Naive B cell (primary cell): Measurements from ENCODE around the gene ZBED1. TPM values are rescaled to one million over a fixed set of nuclear protein-coding genes. Genes with fewer than 3 reads are reported as not detected.
"Not testable (repeated sequence)": the region's sequence is repeated elsewhere in the genome, so short reads cannot be mapped to it uniquely, and the experiment has no call there.

Experiments used
- ATAC-seq, 2 donors: fragments of 150-1000 bp; cut with Tn5 transposase; 2 replicates each; pipeline ENCODE4 v1.10.0; 2021; ENCODE audit warnings: low read depth in 2 of 2, mild to moderate bottlenecking in 2 of 2, moderate library complexity in 2 of 2
- DNase-seq: peaks from one replicate; pipeline ENCODE4 v3.0.0; 2022
- H3K27ac Mint-ChIP-seq, 6 donors: one replicate each; pipeline ENCODE4 v1.8.0; 2020 to 2022; ENCODE audit warnings: mild to moderate bottlenecking in 6 of 6, mixed read lengths in 6 of 6, moderate library complexity in 5 of 6, inconsistent platforms in 2 of 6
- H3K27me3 Mint-ChIP-seq, 3 donors: one replicate each; pipeline ENCODE4 v1.8.0; 2021 to 2022; ENCODE audit warnings: mixed read lengths in 3 of 3, mild to moderate bottlenecking in 1 of 3
- H3K36me3 Mint-ChIP-seq, 2 donors: one replicate each; pipeline ENCODE4 v1.8.0; 2020 to 2022; ENCODE audit warnings: mixed read lengths in 2 of 2, inconsistent platforms in 1 of 2, mild to moderate bottlenecking in 1 of 2
- H3K4me1 Mint-ChIP-seq, 3 donors: one replicate each; pipeline ENCODE4 v1.8.0; 2020 to 2022; ENCODE audit warnings: mixed read lengths in 3 of 3, inconsistent platforms in 1 of 3, mild to moderate bottlenecking in 1 of 3, moderate library complexity in 1 of 3
- H3K4me3 Mint-ChIP-seq, 8 donors: one replicate each; pipeline ENCODE4 v1.8.0; 2020 to 2022; ENCODE audit warnings: mild to moderate bottlenecking in 8 of 8, mixed read lengths in 8 of 8, moderate library complexity in 8 of 8, inconsistent platforms in 2 of 8
- H3K9me3 Mint-ChIP-seq, 7 donors: one replicate each; pipeline ENCODE4 v1.8.0; 2020 to 2022; ENCODE audit warnings: mixed read lengths in 7 of 7, mild to moderate bottlenecking in 5 of 7, inconsistent platforms in 2 of 7, moderate library complexity in 1 of 7
- polyA plus RNA-seq, 6 donors: library from polyadenylated mRNA; unstranded; fragments of 300-500 nt; fragmentation: Illumina TruSeq; gene quantifications; one replicate each; pipeline ENCODE4 v1.2.3, GENCODE V29; 2021; ENCODE audit warnings: low read depth in 6 of 6

ZBED1 gene
- polyA plus RNA-seq, 6 donors from 2014 or later = 25.6 to 82.8 (median 56.4) TPM

- DNase-seq (no peak), ATAC-seq (no peak)
- H3K27ac Mint-ChIP-seq = no peak overlapping the region
- no peak overlapping the region for H3K4me3 Mint-ChIP-seq
- H3K27me3 Mint-ChIP-seq = peaks cover 6 to 13% (median 12%) of the 10 kb centered on the region in 3 donors
- no peaks in the 10 kb centered on the region for H3K4me1 Mint-ChIP-seq
- peaks cover 0 to 4% (median 0%) of the 10 kb centered on the region in 7 donors for H3K9me3 Mint-ChIP-seq
- H3K36me3 Mint-ChIP-seq = no peaks in the 10 kb centered on the region
Measured at GRCh38 chrX:2536141-2536540, 35.4 kb upstream of the ZBED1 start.

- peak overlapping the region in 1 of 6 donors; percentile 35 for H3K27ac Mint-ChIP-seq
- H3K9me3 Mint-ChIP-seq, H3K4me1 Mint-ChIP-seq, DNase-seq, H3K36me3 Mint-ChIP-seq, ATAC-seq: not testable (repeated sequence)
- H3K4me3 Mint-ChIP-seq = peak overlapping the region in 1 of 8 donors; percentile 30
- peaks cover 6 to 13% (median 12%) of the 10 kb centered on the region in 3 donors for H3K27me3 Mint-ChIP-seq
Measured at GRCh38 chrX:2534261-2535021, 33.7 kb upstream of the ZBED1 start.

GRCh38 chrX:2533424-2533823, 32.6 kb upstream of the ZBED1 start:
- DNase-seq (no peak), ATAC-seq (no peak)
- H3K4me1 Mint-ChIP-seq = no peaks in the 10 kb centered on the region
- peak overlapping the region in 1 of 6 donors; percentile 54 for H3K27ac Mint-ChIP-seq
- peak overlapping the region in 1 of 8 donors; percentile 2 for H3K4me3 Mint-ChIP-seq
- peaks cover 0 to 4% (median 0%) of the 10 kb centered on the region in 7 donors for H3K9me3 Mint-ChIP-seq
- H3K27me3 Mint-ChIP-seq = peaks cover 6 to 13% (median 13%) of the 10 kb centered on the region in 3 donors
- no peaks in the 10 kb centered on the region for H3K36me3 Mint-ChIP-seq

GRCh38 chrX:2526390-2526789, 25.6 kb upstream of the ZBED1 start:
- ATAC-seq (peak; percentile 27 to 41), DNase-seq (peak; percentile 36)
- Mint-ChIP-seq H3K27me3 (peaks cover 0 to 10% (median 7%) of the 10 kb centered on the region in 3 donors), H3K4me1 (peaks cover 11 to 18% (median 13%) of the 10 kb centered on the region in 3 donors), H3K36me3 (peaks cover 5 to 14% of the 10 kb centered on the region in 2 donors), H3K4me3 (peak overlapping the region in 1 of 8 donors; percentile 1), H3K27ac (peak overlapping the region in 4 of 6 donors; percentile 68 to 87 (median 80)), H3K9me3 (peaks cover 7 to 21% (median 11%) of the 10 kb centered on the region in 7 donors)

GRCh38 chrX:2523911-2524310, 23.1 kb upstream of the ZBED1 start:
- Mint-ChIP-seq H3K27me3 (peaks cover 0 to 10% (median 7%) of the 10 kb centered on the region in 3 donors), H3K9me3 (peaks cover 7 to 21% (median 11%) of the 10 kb centered on the region in 7 donors), H3K4me3 (no peak overlapping the region), H3K36me3 (peaks cover 5 to 14% of the 10 kb centered on the region in 2 donors), H3K4me1 (peaks cover 11 to 20% (median 13%) of the 10 kb centered on the region in 3 donors), H3K27ac (peak overlapping the region in 3 of 6 donors; percentile 26 to 47 (median 42))
- DNase-seq = no peak
- no peak for ATAC-seq

- H3K4me3 Mint-ChIP-seq = peak overlapping the region in 2 of 8 donors; percentile 45 to 52
- H3K9me3 Mint-ChIP-seq = peaks cover 6 to 9% (median 7%) of the 10 kb centered on the region in 7 donors
- peak overlapping the region in 1 of 6 donors; percentile 64 for H3K27ac Mint-ChIP-seq
- ATAC-seq (no peak), DNase-seq (no peak)
- H3K4me1 Mint-ChIP-seq = peaks cover 16 to 31% (median 30%) of the 10 kb centered on the region in 3 donors
- H3K36me3 Mint-ChIP-seq = peaks cover 5 to 8% of the 10 kb centered on the region in 2 donors
- H3K27me3 Mint-ChIP-seq = peaks cover 0 to 6% (median 0%) of the 10 kb centered on the region in 3 donors
Measured at GRCh38 chrX:2521927-2522386, 21.2 kb upstream of the ZBED1 start.

- Mint-ChIP-seq H3K4me3 (peak overlapping the region in 3 of 8 donors; percentile 52 to 79 (median 65)), H3K9me3 (peaks cover under 1 to 3% (median 2%) of the 10 kb centered on the region in 7 donors), H3K27me3 (no peaks in the 10 kb centered on the region), H3K27ac (no peak overlapping the region), H3K4me1 (peaks cover 16 to 34% (median 28%) of the 10 kb centered on the region in 3 donors), H3K36me3 (peaks cover under 1 to 2% of the 10 kb centered on the region in 2 donors)
- peak; percentile 92 to 93 for ATAC-seq
- peak; percentile 82 for DNase-seq
Measured at GRCh38 chrX:2521092-2521926, 20.5 kb upstream of the ZBED1 start.

GRCh38 chrX:2520539-2520938, 19.8 kb upstream of the ZBED1 start:
- no peak overlapping the region for H3K27ac Mint-ChIP-seq
- no peaks in the 10 kb centered on the region for H3K27me3 Mint-ChIP-seq
- DNase-seq (no peak), ATAC-seq (no peak)
- peaks cover 20 to 38% (median 28%) of the 10 kb centered on the region in 3 donors for H3K4me1 Mint-ChIP-seq
- no peaks in the 10 kb centered on the region for H3K9me3 Mint-ChIP-seq
- no peaks in the 10 kb centered on the region for H3K36me3 Mint-ChIP-seq
- H3K4me3 Mint-ChIP-seq = no peak overlapping the region

- not testable (repeated sequence) for ATAC-seq, H3K27ac Mint-ChIP-seq, H3K36me3 Mint-ChIP-seq, H3K9me3 Mint-ChIP-seq, H3K4me3 Mint-ChIP-seq, DNase-seq, H3K27me3 Mint-ChIP-seq
- H3K4me1 Mint-ChIP-seq = peaks cover 21 to 43% (median 31%) of the 10 kb centered on the region in 3 donors
Measured at GRCh38 chrX:2519638-2520037, 18.9 kb upstream of the ZBED1 start.

- peaks cover 21 to 56% (median 35%) of the 10 kb centered on the region in 3 donors for H3K4me1 Mint-ChIP-seq
- peak overlapping the region in 5 of 6 donors; percentile 55 to 93 (median 83) for H3K27ac Mint-ChIP-seq
- no peaks in the 10 kb centered on the region for H3K9me3 Mint-ChIP-seq
- H3K27me3 Mint-ChIP-seq = no peaks in the 10 kb centered on the region
- ATAC-seq = no peak
- no peak for DNase-seq
- H3K4me3 Mint-ChIP-seq = peak overlapping the region; percentile 4 to 91 (median 52)
- H3K36me3 Mint-ChIP-seq = no peaks in the 10 kb centered on the region
Measured at GRCh38 chrX:2517055-2517454, 16.3 kb upstream of the ZBED1 start.

- Mint-ChIP-seq H3K4me3 (peak overlapping the region; percentile 4 to 91 (median 52)), H3K27ac (peak overlapping the region in 5 of 6 donors; percentile 55 to 93 (median 83))
Measured at GRCh38 chrX:2516623-2517022, 15.8 kb upstream of the ZBED1 start.

GRCh38 chrX:2514131-2514530, 13.4 kb upstream of the ZBED1 start:
- Mint-ChIP-seq H3K4me3 (peak overlapping the region in 7 of 8 donors; percentile 19 to 83 (median 68)), H3K4me1 (peaks cover 29 to 56% (median 35%) of the 10 kb centered on the region in 3 donors), H3K9me3 (no peaks in the 10 kb centered on the region), H3K27me3 (no peaks in the 10 kb centered on the region), H3K36me3 (no peaks in the 10 kb centered on the region), H3K27ac (peak overlapping the region in 4 of 6 donors; percentile 44 to 81 (median 66))
- DNase-seq (no peak), ATAC-seq (peak; percentile 18 to 24)

More at GRCh38 chrX:2516623-2517022, 15.8 kb upstream of the ZBED1 start:
- no peaks in the 10 kb centered on the region for H3K9me3 Mint-ChIP-seq
- H3K36me3 Mint-ChIP-seq = no peaks in the 10 kb centered on the region
- H3K27me3 Mint-ChIP-seq = no peaks in the 10 kb centered on the region
- H3K4me1 Mint-ChIP-seq = peaks cover 25 to 56% (median 37%) of the 10 kb centered on the region in 3 donors
- ATAC-seq (peak; percentile 65 to 72), DNase-seq (peak; percentile 60)
